Suppressor macrophage treated with lipopolysaccharide for 1 hour (primary cell): ENCODE data around the gene ZBED2.
A peak's percentile ranks its signal among the peaks of the same experiment; 100 is the strongest.
"Not testable (repeated sequence)": the region's sequence is repeated elsewhere in the genome, so short reads cannot be mapped to it uniquely, and the experiment has no call there.

Experiments used
- DNase-seq, 3 donors: peaks; one replicate each; pipeline ENCODE4 v3.0.0-alpha.2; 2020 to 2022

ZBED2 gene

DNA sequence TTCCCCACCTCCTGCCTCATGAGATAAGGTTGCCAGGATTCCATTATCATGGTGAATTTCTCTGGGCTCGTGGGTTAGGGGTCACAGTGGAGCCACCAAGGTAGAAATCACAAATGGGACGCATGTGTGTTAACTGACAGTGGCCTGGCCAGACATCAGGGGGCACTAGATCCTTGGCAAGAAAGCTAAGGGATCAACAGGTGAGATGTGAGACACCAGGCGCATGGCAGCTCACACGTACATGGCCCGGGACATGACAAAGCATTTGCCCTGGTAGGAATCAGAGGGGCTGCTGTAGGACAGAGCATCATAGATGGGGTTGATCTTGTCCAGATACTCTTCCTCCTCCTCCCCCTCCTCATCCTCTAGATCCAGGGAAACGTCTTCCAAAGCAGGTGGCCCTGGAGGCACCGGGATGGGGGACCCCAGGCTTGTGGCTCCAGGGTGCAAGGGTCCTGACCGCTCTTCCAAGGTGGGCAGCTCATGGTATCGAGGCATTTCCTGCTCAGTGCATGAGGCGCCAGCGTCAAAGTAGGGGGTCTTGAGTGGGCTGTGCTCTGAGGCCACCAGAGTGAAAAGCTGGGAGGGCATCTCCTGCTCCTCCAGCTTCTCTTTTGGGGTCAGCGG lies 24.6 kb downstream of the ZBED2 start:
- no peak for DNase-seq

GRCh38 chr3:111568911-111569310 lies 26.2 kb downstream of the ZBED2 start:
- DNase-seq = no peak

DNA sequence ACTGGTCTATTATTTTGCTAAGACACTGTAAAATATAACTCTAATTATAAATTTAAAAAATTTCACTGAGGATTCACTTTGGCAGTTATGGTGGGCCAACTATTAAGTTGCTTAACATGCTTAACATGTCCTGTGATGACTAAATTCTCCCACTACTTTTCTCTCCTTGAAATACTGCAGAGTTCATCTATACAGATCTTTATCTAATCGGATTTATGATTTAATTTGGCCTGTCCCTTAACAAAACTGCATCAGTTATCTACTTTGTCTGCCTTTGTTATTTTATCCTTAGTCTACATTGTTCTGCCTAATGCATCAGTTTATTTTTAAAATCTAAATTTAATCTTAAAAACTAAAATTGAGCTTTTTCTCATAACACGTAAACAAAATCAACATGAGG lies 26.8 kb downstream of the ZBED2 start:
- DNase-seq = no peak

DNA sequence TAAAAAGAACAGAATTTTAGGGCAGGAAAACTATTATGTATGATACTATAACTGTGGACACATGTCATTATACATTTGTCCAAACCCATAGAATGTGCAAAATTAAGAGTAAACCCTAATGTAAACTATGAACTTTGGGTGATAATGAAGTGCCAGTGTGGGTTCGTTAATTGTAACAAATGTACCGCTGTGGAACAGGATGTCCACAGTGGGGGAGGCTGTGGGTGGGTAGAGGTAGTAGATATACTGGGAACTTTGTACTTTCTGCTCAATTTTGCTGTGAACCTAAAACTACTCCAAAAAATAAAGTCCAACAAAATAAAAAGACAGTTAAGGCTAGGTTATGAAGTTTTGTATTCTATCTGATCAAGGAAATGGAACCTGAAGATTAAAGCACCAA lies 28.3 kb downstream of the ZBED2 start:
- no peak for DNase-seq

- not testable (repeated sequence) for DNase-seq
Observed at GRCh38 chr3:111561902-111562301, 33.2 kb downstream of the ZBED2 start.

DNA sequence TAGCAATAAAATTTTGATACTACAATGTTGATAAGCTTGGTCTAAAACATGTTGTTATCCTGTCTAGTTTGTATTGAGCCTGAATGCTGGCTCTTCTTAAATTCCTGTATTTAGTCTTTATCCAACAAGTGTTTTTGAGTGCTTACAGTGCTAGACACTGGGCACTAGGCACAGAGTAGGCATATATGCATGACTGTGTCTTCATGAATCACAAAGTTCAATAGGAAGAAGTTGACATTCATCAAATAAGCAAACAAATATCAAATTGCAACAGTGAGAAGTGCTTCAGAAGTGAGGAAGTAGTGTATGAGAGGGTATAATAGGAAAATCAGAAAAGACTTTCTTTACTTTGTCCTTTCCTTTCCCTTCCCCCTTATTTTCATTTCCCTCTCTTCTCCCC lies 46.4 kb downstream of the ZBED2 start:
- DNase-seq = peak in 2 of 3 donors; percentile 2 to 26

DNA sequence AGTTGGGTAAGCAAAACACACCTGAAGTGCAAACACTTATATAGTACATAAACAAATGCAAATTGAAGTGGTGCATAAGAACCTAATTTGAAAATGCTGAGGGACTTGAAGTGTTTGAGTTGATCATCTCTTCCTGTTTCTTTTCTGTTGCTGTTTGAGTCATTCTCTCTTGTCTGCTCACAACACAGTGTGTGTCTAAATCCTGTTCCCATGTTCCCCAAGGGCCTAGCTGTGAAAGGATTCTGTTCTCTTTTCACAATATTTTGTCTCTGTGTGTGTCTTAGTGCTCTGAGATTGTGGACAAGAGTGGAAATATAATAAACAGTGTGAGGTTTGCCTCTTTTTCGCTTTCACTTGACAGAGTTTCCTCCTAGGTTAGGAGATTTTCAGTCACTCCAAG lies 47.1 kb downstream of the ZBED2 start:
- peak; percentile 10 to 43 (median 25) for DNase-seq

DNA sequence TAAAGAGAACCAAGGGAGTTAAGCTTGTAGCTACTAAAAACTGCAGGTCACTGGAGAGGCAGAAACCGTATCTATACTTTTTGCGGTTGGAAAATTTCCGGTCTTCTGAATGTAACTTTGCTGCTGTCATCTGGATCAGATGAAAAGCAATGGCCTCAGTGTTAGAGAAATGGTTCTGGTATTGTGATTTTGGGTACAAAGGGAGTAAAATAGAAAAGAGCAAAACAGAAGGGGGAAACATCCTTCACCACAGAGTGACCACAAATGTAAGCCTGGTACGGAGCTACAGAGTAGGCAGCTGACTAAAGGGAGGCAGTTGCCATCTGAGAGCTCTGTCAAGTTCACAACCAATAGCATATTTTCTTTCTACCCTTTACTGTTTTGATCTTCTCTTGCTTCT lies 47.5 kb downstream of the ZBED2 start:
- DNase-seq = no peak

DNA sequence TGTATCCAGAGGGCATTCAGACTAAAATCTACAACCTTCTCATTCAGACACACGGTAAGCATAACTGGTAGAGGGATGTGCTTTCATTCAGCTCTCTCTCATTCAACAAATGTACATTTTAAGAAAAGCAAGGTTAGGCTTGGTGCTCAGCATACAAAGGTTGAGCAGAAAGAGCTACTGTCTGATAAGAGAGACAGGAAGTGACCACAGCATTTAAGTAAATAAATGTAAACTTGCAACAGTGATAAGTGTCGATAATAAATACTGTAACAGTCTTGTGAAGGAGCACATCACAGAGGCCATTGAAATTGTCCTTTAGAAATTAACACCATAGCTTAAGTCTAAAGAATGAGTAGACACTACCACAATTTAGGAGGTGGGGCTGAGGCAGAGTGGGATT lies 49.8 kb downstream of the ZBED2 start:
- DNase-seq = no peak
